GM23338 (cell line): ENCODE results near the gene PCF11. TPM values are rescaled to one million over a fixed set of nuclear protein-coding genes. Genes with fewer than 3 reads are reported as not detected.

Experiments used
- ATAC-seq: fragments of 200-7000 bp; cut with Tn5 transposase; 3 replicates; pipeline ENCODE4 v1.9.1; 2020
- DNase-seq: peaks from one replicate; pipeline ENCODE4 v3.0.0-alpha.2; 2015; ENCODE audit warnings: low spot score
- H2AFZ ChIP-seq: fragments of 200-600 bp; sonication (generic); 2 replicates; pipeline ENCODE4 v1.8.0; 2016; ENCODE audit warnings: antibody characterized with exemption, mild to moderate bottlenecking, moderate library complexity
- H3F3A ChIP-seq: fragments of 200-600 bp; sonication (generic); replicated peaks from 2 replicates; pipeline ENCODE4 v1.8.0; 2017; ENCODE audit warnings: antibody characterized with exemption, mixed run types, low read depth
- H3K27ac ChIP-seq: fragments of 200-600 bp; sonication (generic); 2 replicates; pipeline ENCODE4 v1.6.1; 2016; ENCODE audit warnings: low read depth
- H3K27me3 ChIP-seq: fragments of 200-600 bp; sonication (generic); 2 replicates; pipeline ENCODE4 v1.8.0; 2016; ENCODE audit warnings: mild to moderate bottlenecking, mixed run types, moderate library complexity; ENCODE audit not compliant: insufficient read depth
- H3K36me3 ChIP-seq: fragments of 200-600 bp; sonication (generic); 2 replicates; pipeline ENCODE4 v1.8.0; 2016; ENCODE audit warnings: mild to moderate bottlenecking; ENCODE audit not compliant: insufficient read depth
- H3K4me1 ChIP-seq: fragments of 200-600 bp; sonication (generic); 2 replicates; pipeline ENCODE4 v1.8.0; 2016; ENCODE audit warnings: mild to moderate bottlenecking, moderate library complexity; ENCODE audit not compliant: insufficient read depth
- H3K4me2 ChIP-seq: fragments of 200-600 bp; sonication (generic); 2 replicates; pipeline ENCODE4 v1.7.1; 2017; ENCODE audit warnings: mixed run types
- H3K4me3 ChIP-seq: fragments of 200-600 bp; sonication (generic); 2 replicates; pipeline ENCODE4 v1.6.1; 2016; ENCODE audit warnings: mixed run types
- H3K79me2 ChIP-seq: fragments of 200-600 bp; sonication (generic); replicated peaks from 2 replicates; pipeline ENCODE4 v1.8.0; 2017; ENCODE audit warnings: mild to moderate bottlenecking; ENCODE audit not compliant: insufficient read depth
- H3K9me2 ChIP-seq: fragments of 200-600 bp; sonication (generic); 2 replicates; pipeline ENCODE4 v1.8.0; 2017; ENCODE audit not compliant: insufficient read depth
- H4K20me1 ChIP-seq: fragments of 200-600 bp; sonication (generic); replicated peaks from 2 replicates; pipeline ENCODE4 v1.8.0; 2017; ENCODE audit warnings: mild to moderate bottlenecking; ENCODE audit not compliant: insufficient read depth
- H3K27ac Mint-ChIP-seq: 2 replicates; pipeline ENCODE4 v1.8.0; 2020; ENCODE audit warnings: inconsistent platforms, mild to moderate bottlenecking, moderate library complexity, mixed read lengths
- H3K27me3 Mint-ChIP-seq: 3 replicates; pipeline ENCODE4 v1.8.0; 2022; ENCODE audit warnings: low read depth, mild to moderate bottlenecking, moderate library complexity, mixed read lengths, inconsistent platforms; ENCODE audit not compliant: insufficient read depth, poor library complexity
- H3K36me3 Mint-ChIP-seq: 3 replicates; pipeline ENCODE4 v1.8.0; 2021; ENCODE audit warnings: low read depth, mild to moderate bottlenecking, inconsistent platforms, moderate library complexity, mixed read lengths
- H3K4me1 Mint-ChIP-seq: 3 replicates; pipeline ENCODE4 v1.8.0; 2020; ENCODE audit warnings: mild to moderate bottlenecking, inconsistent platforms, mixed read lengths
- H3K4me3 Mint-ChIP-seq: 3 replicates; pipeline ENCODE4 v1.8.0; 2021; ENCODE audit warnings: moderate library complexity, mild to moderate bottlenecking, inconsistent platforms, mixed read lengths
- H3K9me3 Mint-ChIP-seq: 3 replicates; pipeline ENCODE4 v1.8.0; 2020; ENCODE audit warnings: moderate library complexity, mild to moderate bottlenecking, inconsistent platforms, mixed read lengths
- CREB1 ChIP-seq: fragments of 250-450 bp; sonication (Bioruptor Pico); IDR thresholded peaks from 2 replicates; pipeline ENCODE4 v1.5.0; 2020; ENCODE audit warnings: low read depth, mild to moderate bottlenecking, moderate library complexity
- EZH2 ChIP-seq: fragments of 200-600 bp; sonication (generic); IDR thresholded peaks from one replicate; pipeline ENCODE4 v1.8.0; 2017; ENCODE audit warnings: antibody characterized with exemption, mild to moderate bottlenecking, low read depth; ENCODE audit not compliant: unreplicated experiment
- EZH2phosphoT487 ChIP-seq: fragments of 200-600 bp; sonication (generic); IDR thresholded peaks from one replicate; pipeline ENCODE4 v1.8.1; 2018; ENCODE audit warnings: antibody characterized with exemption; ENCODE audit not compliant: unreplicated experiment
- JUNB ChIP-seq: IDR thresholded peaks from one replicate; pipeline ENCODE4 v1.6.1; 2016; ENCODE audit warnings: antibody characterized with exemption; ENCODE audit not compliant: unreplicated experiment
- NANOG ChIP-seq: IDR thresholded peaks from 2 replicates; pipeline ENCODE4 v1.6.1; 2016; ENCODE audit warnings: antibody characterized with exemption, borderline replicate concordance
- POLR2AphosphoS5 ChIP-seq: IDR thresholded peaks from 2 replicates; pipeline ENCODE4 v1.6.1; 2016; ENCODE audit warnings: antibody characterized with exemption, low read depth
- STAT1 ChIP-seq: IDR thresholded peaks from one replicate; pipeline ENCODE4 v1.6.1; 2016; ENCODE audit warnings: antibody characterized with exemption; ENCODE audit not compliant: unreplicated experiment
- ZNF114 ChIP-seq: fragments of 250-450 bp; sonication (Bioruptor Pico); IDR thresholded peaks from 2 replicates; pipeline ENCODE4 v1.5.0; 2020; ENCODE audit warnings: mild to moderate bottlenecking, moderate library complexity
- ZNF331 ChIP-seq: fragments of 250-450 bp; sonication (Bioruptor Pico); IDR thresholded peaks from 2 replicates; pipeline ENCODE4 v1.5.0; 2020; ENCODE audit warnings: low read depth, mild to moderate bottlenecking, moderate library complexity
- polyA plus RNA-seq: library from polyadenylated mRNA; unstranded; fragments of >200 nt; fragmentation: Nextera tagmentation; extraction: Ambion mirVana; gene quantifications from 2 replicates; pipeline ENCODE4 v1.2.1, GENCODE V29; 2016
- total RNA-seq: library from RNA; depleted of rRNA; stranded (reverse); fragments of >200 nt; shearing (Covaris generic); gene quantifications from 2 replicates; pipeline ENCODE4 v1.2.3, GENCODE V29; 2014
- TF ChIP-seq, protein P1 (sequence below): IDR thresholded peaks from 2 replicates; pipeline ENCODE4 v1.6.1; 2016; ENCODE audit warnings: antibody characterized with exemption
- TF ChIP-seq, protein P2 (sequence below): fragments of 250-450 bp; sonication (Bioruptor Pico); IDR thresholded peaks from 2 replicates; pipeline ENCODE4 v1.5.0; 2020; ENCODE audit warnings: mild to moderate bottlenecking, moderate library complexity
- TF ChIP-seq, protein P3 (sequence below): IDR thresholded peaks from one replicate; pipeline ENCODE4 v1.6.1; 2018; ENCODE audit warnings: antibody characterized with exemption; ENCODE audit not compliant: unreplicated experiment
- TF ChIP-seq, protein P4 (sequence below), 2 experiments: fragments of 200-600 bp in 1 of 2; sonication (generic) in 1 of 2; conservative IDR thresholded peaks; 2 replicates each; pipeline versions ENCODE4 v1.5.1 to v1.6.1; 2016 to 2017; ENCODE audit warnings: antibody characterized with exemption in 2 of 2, low read depth in 2 of 2, mild to moderate bottlenecking in 2 of 2, moderate library complexity in 1 of 2

The PCF11 gene
- total and polyA plus RNA-seq, 2 experiments from 2014 or later, result 23.0 to 44.2 TPM

DNA sequence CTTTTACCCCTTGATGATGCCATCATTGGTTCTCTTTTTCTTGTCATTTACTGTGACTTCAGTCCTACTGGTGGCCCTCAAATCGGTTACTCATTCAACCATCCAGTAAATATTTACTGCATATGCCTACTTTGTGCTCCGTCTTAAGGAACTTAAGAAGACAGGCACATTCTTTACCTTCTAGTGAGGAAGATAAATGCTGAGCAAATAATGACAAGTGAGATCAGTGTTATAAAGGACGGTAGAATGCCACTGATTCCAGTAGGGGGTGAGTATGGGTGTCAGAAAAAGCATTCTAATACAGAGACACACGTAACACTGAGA is 38.2 kb downstream of the PCF11 start:
- H2AFZ ChIP-seq, result 0 out of 2 replicates have a peak overlapping the region, but pooled peaks have one; percentile 95
- H3F3A ChIP-seq, result 0 out of 2 replicates have a peak, but pooled peaks cover 5% of the 10 kb centered on the region
- peak overlapping the region; percentile 86 for H3K4me2 ChIP-seq
- peaks cover 6% of the 10 kb centered on the region; the same call in 1 of the 2 replicates for H3K36me3 ChIP-seq
- ATAC-seq, result no peak
- no peak overlapping the region for H3K27ac Mint-ChIP-seq
- no peaks in the 10 kb centered on the region for H4K20me1 ChIP-seq
- no peaks in the 10 kb centered on the region for H3K9me3 Mint-ChIP-seq
- H3K27ac ChIP-seq, result no peak overlapping the region
- H3K79me2 ChIP-seq, result peaks cover 18% of the 10 kb centered on the region
- H3K4me1 ChIP-seq, result peaks cover 10% of the 10 kb centered on the region
- H3K4me3 ChIP-seq, result peak overlapping the region; percentile 81
- H3K27me3 Mint-ChIP-seq, result peaks cover 7% of the 10 kb centered on the region
- TF ChIP-seq, protein P1, sequence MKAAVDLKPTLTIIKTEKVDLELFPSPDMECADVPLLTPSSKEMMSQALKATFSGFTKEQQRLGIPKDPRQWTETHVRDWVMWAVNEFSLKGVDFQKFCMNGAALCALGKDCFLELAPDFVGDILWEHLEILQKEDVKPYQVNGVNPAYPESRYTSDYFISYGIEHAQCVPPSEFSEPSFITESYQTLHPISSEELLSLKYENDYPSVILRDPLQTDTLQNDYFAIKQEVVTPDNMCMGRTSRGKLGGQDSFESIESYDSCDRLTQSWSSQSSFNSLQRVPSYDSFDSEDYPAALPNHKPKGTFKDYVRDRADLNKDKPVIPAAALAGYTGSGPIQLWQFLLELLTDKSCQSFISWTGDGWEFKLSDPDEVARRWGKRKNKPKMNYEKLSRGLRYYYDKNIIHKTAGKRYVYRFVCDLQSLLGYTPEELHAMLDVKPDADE, result no peak
- TF ChIP-seq STAT1 (no peak), NANOG (no peak), POLR2AphosphoS5 (no peak), EZH2phosphoT487 (no peak), EZH2 (no peak), ZNF114 (CRISPR knock-in tag) (no peak), CREB1 (no peak), ZNF331 (CRISPR knock-in tag) (no peak), JUNB (no peak)
- TF ChIP-seq, protein P2, sequence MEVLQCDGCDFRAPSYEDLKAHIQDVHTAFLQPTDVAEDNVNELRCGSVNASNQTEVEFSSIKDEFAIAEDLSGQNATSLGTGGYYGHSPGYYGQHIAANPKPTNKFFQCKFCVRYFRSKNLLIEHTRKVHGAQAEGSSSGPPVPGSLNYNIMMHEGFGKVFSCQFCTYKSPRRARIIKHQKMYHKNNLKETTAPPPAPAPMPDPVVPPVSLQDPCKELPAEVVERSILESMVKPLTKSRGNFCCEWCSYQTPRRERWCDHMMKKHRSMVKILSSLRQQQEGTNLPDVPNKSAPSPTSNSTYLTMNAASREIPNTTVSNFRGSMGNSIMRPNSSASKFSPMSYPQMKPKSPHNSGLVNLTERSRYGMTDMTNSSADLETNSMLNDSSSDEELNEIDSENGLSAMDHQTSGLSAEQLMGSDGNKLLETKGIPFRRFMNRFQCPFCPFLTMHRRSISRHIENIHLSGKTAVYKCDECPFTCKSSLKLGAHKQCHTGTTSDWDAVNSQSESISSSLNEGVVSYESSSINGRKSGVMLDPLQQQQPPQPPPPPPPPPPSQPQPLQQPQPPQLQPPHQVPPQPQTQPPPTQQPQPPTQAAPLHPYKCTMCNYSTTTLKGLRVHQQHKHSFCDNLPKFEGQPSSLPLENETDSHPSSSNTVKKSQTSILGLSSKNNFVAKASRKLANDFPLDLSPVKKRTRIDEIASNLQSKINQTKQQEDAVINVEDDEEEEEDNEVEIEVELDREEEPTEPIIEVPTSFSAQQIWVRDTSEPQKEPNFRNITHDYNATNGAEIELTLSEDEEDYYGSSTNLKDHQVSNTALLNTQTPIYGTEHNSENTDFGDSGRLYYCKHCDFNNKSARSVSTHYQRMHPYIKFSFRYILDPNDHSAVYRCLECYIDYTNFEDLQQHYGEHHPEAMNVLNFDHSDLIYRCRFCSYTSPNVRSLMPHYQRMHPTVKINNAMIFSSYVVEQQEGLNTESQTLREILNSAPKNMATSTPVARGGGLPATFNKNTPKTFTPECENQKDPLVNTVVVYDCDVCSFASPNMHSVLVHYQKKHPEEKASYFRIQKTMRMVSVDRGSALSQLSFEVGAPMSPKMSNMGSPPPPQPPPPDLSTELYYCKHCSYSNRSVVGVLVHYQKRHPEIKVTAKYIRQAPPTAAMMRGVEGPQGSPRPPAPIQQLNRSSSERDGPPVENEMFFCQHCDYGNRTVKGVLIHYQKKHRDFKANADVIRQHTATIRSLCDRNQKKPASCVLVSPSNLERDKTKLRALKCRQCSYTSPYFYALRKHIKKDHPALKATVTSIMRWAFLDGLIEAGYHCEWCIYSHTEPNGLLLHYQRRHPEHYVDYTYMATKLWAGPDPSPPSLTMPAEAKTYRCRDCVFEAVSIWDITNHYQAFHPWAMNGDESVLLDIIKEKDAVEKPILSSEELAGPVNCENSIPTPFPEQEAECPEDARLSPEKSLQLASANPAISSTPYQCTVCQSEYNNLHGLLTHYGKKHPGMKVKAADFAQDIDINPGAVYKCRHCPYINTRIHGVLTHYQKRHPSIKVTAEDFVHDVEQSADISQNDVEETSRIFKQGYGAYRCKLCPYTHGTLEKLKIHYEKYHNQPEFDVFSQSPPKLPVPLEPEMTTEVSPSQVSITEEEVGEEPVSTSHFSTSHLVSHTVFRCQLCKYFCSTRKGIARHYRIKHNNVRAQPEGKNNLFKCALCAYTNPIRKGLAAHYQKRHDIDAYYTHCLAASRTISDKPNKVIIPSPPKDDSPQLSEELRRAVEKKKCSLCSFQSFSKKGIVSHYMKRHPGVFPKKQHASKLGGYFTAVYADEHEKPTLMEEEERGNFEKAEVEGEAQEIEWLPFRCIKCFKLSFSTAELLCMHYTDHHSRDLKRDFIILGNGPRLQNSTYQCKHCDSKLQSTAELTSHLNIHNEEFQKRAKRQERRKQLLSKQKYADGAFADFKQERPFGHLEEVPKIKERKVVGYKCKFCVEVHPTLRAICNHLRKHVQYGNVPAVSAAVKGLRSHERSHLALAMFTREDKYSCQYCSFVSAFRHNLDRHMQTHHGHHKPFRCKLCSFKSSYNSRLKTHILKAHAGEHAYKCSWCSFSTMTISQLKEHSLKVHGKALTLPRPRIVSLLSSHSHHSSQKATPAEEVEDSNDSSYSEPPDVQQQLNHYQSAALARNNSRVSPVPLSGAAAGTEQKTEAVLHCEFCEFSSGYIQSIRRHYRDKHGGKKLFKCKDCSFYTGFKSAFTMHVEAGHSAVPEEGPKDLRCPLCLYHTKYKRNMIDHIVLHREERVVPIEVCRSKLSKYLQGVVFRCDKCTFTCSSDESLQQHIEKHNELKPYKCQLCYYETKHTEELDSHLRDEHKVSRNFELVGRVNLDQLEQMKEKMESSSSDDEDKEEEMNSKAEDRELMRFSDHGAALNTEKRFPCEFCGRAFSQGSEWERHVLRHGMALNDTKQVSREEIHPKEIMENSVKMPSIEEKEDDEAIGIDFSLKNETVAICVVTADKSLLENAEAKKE (CRISPR knock-in tag), result no peak
- TF ChIP-seq, protein P3, sequence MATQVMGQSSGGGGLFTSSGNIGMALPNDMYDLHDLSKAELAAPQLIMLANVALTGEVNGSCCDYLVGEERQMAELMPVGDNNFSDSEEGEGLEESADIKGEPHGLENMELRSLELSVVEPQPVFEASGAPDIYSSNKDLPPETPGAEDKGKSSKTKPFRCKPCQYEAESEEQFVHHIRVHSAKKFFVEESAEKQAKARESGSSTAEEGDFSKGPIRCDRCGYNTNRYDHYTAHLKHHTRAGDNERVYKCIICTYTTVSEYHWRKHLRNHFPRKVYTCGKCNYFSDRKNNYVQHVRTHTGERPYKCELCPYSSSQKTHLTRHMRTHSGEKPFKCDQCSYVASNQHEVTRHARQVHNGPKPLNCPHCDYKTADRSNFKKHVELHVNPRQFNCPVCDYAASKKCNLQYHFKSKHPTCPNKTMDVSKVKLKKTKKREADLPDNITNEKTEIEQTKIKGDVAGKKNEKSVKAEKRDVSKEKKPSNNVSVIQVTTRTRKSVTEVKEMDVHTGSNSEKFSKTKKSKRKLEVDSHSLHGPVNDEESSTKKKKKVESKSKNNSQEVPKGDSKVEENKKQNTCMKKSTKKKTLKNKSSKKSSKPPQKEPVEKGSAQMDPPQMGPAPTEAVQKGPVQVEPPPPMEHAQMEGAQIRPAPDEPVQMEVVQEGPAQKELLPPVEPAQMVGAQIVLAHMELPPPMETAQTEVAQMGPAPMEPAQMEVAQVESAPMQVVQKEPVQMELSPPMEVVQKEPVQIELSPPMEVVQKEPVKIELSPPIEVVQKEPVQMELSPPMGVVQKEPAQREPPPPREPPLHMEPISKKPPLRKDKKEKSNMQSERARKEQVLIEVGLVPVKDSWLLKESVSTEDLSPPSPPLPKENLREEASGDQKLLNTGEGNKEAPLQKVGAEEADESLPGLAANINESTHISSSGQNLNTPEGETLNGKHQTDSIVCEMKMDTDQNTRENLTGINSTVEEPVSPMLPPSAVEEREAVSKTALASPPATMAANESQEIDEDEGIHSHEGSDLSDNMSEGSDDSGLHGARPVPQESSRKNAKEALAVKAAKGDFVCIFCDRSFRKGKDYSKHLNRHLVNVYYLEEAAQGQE, result no peak
- TF ChIP-seq, protein P4, sequence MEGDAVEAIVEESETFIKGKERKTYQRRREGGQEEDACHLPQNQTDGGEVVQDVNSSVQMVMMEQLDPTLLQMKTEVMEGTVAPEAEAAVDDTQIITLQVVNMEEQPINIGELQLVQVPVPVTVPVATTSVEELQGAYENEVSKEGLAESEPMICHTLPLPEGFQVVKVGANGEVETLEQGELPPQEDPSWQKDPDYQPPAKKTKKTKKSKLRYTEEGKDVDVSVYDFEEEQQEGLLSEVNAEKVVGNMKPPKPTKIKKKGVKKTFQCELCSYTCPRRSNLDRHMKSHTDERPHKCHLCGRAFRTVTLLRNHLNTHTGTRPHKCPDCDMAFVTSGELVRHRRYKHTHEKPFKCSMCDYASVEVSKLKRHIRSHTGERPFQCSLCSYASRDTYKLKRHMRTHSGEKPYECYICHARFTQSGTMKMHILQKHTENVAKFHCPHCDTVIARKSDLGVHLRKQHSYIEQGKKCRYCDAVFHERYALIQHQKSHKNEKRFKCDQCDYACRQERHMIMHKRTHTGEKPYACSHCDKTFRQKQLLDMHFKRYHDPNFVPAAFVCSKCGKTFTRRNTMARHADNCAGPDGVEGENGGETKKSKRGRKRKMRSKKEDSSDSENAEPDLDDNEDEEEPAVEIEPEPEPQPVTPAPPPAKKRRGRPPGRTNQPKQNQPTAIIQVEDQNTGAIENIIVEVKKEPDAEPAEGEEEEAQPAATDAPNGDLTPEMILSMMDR (conservative IDR thresholded peaks at IDR 0.05; ENCODE audit: low read depth in 2 of 2), result no peak
- H3K4me1 Mint-ChIP-seq, result peaks cover 18% of the 10 kb centered on the region
- peaks cover 29% of the 10 kb centered on the region for H3K36me3 Mint-ChIP-seq
- no peaks in the 10 kb centered on the region for H3K9me2 ChIP-seq
- peaks cover 7% of the 10 kb centered on the region; the same call in 1 of the 2 replicates for H3K27me3 ChIP-seq
- peak overlapping the region; percentile 97 for H3K4me3 Mint-ChIP-seq
- no peak for DNase-seq
